Measurements from ENCODE around the gene KIAA0040. TPM values are rescaled to one million over a fixed set of nuclear protein-coding genes. Genes with fewer than 3 reads are reported as not detected.

The KIAA0040 gene
- total and polyA plus RNA-seq, 4 donors, result 5.6 to 25.8 (median 17.0) TPM

- Histone ChIP-seq H3K4me3 (ENCODE audit: low read length in 2 of 2) (no peak overlapping the region), H3K36me3 (ENCODE audit: control insufficient read depth in 1 of 2, insufficient read depth in 2 of 2, low read length in 1 of 2) (no peaks in the 10 kb centered on the region), H3K4me1 (ENCODE audit: control insufficient read depth in 1 of 2, insufficient read depth in 2 of 2, low read length in 2 of 2) (no peaks in the 10 kb centered on the region), H3K27me3 (ENCODE audit: control insufficient read depth in 1 of 2, insufficient read depth in 2 of 2, low read length in 1 of 2) (no peaks in the 10 kb centered on the region), H3K9me3 (ENCODE audit: control insufficient read depth, low read length) (no peaks in the 10 kb centered on the region), H3K27ac (ENCODE audit: low read depth in 1 of 2, low read length in 2 of 2) (no peak overlapping the region)
- ATAC-seq (ENCODE audit: low FRiP score) (no peak), DNase-seq (no peak)
- 90 to 96% methylated on average over 2 of the region's 2 CpGs for WGBS, 2 donors
- intact Hi-C loops (cut with DNase I), result loop anchor here (2.0 to 5.0 kb wide), 2 partner anchors 62 to 65 kb away; no protein-coding TSS in a partner anchor
Measured at GRCh38 chr1:175219774-175220173, 27.2 kb upstream of the KIAA0040 start.

GRCh38 chr1:175218786-175219434 lies 26.3 kb upstream of the KIAA0040 start:
- WGBS, 2 donors, result 77 to 82% methylated on average over 5 of the region's 5 CpGs
- Histone ChIP-seq H3K4me3 (ENCODE audit: low read length in 2 of 2) (no peak overlapping the region), H3K27me3 (ENCODE audit: control insufficient read depth in 1 of 2, insufficient read depth in 2 of 2, low read length in 1 of 2) (no peaks in the 10 kb centered on the region), H3K27ac (ENCODE audit: low read depth in 1 of 2, low read length in 2 of 2) (no peak overlapping the region), H3K4me1 (ENCODE audit: control insufficient read depth in 1 of 2, insufficient read depth in 2 of 2, low read length in 2 of 2) (no peaks in the 10 kb centered on the region), H3K36me3 (ENCODE audit: control insufficient read depth in 1 of 2, insufficient read depth in 2 of 2, low read length in 1 of 2) (no peaks in the 10 kb centered on the region), H3K9me3 (ENCODE audit: control insufficient read depth, low read length) (peaks cover 3% of the 10 kb centered on the region)
- ATAC-seq (ENCODE audit: low FRiP score) (no peak), DNase-seq (no peak)
- intact Hi-C loops (cut with DNase I), result no loop called here

- Histone ChIP-seq H3K36me3 (ENCODE audit: control insufficient read depth in 1 of 2, insufficient read depth in 2 of 2, low read length in 1 of 2) (no peaks in the 10 kb centered on the region), H3K4me1 (ENCODE audit: control insufficient read depth in 1 of 2, insufficient read depth in 2 of 2, low read length in 2 of 2) (no peaks in the 10 kb centered on the region), H3K4me3 (ENCODE audit: low read length in 2 of 2) (no peak overlapping the region), H3K27me3 (ENCODE audit: control insufficient read depth in 1 of 2, insufficient read depth in 2 of 2, low read length in 1 of 2) (no peaks in the 10 kb centered on the region), H3K27ac (ENCODE audit: low read depth in 1 of 2, low read length in 2 of 2) (no peak overlapping the region), H3K9me3 (ENCODE audit: control insufficient read depth, low read length) (peaks cover 3% of the 10 kb centered on the region)
- intact Hi-C loops (cut with DNase I), result no loop called here
- ATAC-seq (ENCODE audit: low FRiP score) (no peak), DNase-seq (no peak)
- 59 to 69% methylated on average over 10 of the region's 10 CpGs for WGBS, 2 donors
Measured at GRCh38 chr1:175217721-175218531, 25.4 kb upstream of the KIAA0040 start.

- WGBS, 2 donors, result 92 to 93% methylated on average over 2 of the region's 2 CpGs
- Histone ChIP-seq H3K27me3 (ENCODE audit: control insufficient read depth in 1 of 2, insufficient read depth in 2 of 2, low read length in 1 of 2) (no peaks in the 10 kb centered on the region), H3K36me3 (ENCODE audit: control insufficient read depth in 1 of 2, insufficient read depth in 2 of 2, low read length in 1 of 2) (no peaks in the 10 kb centered on the region), H3K4me1 (ENCODE audit: control insufficient read depth in 1 of 2, insufficient read depth in 2 of 2, low read length in 2 of 2) (no peaks in the 10 kb centered on the region), H3K9me3 (ENCODE audit: control insufficient read depth, low read length) (peaks cover 3% of the 10 kb centered on the region), H3K4me3 (ENCODE audit: low read length in 2 of 2) (no peak overlapping the region), H3K27ac (ENCODE audit: low read depth in 1 of 2, low read length in 2 of 2) (no peak overlapping the region)
- ATAC-seq (ENCODE audit: low FRiP score), result no peak
- intact Hi-C loops (cut with DNase I), result no loop called here
- no peak for DNase-seq
Measured at GRCh38 chr1:175216444-175216843, 23.9 kb upstream of the KIAA0040 start.

- Histone ChIP-seq H3K36me3 (ENCODE audit: control insufficient read depth in 1 of 2, insufficient read depth in 2 of 2, low read length in 1 of 2) (no peaks in the 10 kb centered on the region), H3K27me3 (ENCODE audit: control insufficient read depth in 1 of 2, insufficient read depth in 2 of 2, low read length in 1 of 2) (no peaks in the 10 kb centered on the region), H3K9me3 (ENCODE audit: control insufficient read depth, low read length) (peaks cover 3% of the 10 kb centered on the region), H3K27ac (ENCODE audit: low read depth in 1 of 2, low read length in 2 of 2) (no peak overlapping the region), H3K4me1 (ENCODE audit: control insufficient read depth in 1 of 2, insufficient read depth in 2 of 2, low read length in 2 of 2) (no peaks in the 10 kb centered on the region), H3K4me3 (ENCODE audit: low read length in 2 of 2) (no peak overlapping the region)
- 69 to 75% methylated on average over 1 of the region's 1 CpG for whole genome bisulfite sequencing, 2 donors
- no peak for DNase-seq
- intact Hi-C loops (cut with DNase I), result no loop called here
- ATAC-seq (ENCODE audit: low FRiP score), result no peak
Measured at GRCh38 chr1:175211656-175212055, 19.1 kb upstream of the KIAA0040 start.

GRCh38 chr1:175210744-175211143 lies 18.2 kb upstream of the KIAA0040 start:
- intact Hi-C loops (cut with DNase I), result no loop called here
- Histone ChIP-seq H3K4me3 (ENCODE audit: low read length in 2 of 2) (no peak overlapping the region), H3K9me3 (ENCODE audit: control insufficient read depth, low read length) (peaks cover 3% of the 10 kb centered on the region), H3K36me3 (ENCODE audit: control insufficient read depth in 1 of 2, insufficient read depth in 2 of 2, low read length in 1 of 2) (no peaks in the 10 kb centered on the region), H3K27ac (ENCODE audit: low read depth in 1 of 2, low read length in 2 of 2) (no peak overlapping the region), H3K4me1 (ENCODE audit: control insufficient read depth in 1 of 2, insufficient read depth in 2 of 2, low read length in 2 of 2) (no peaks in the 10 kb centered on the region), H3K27me3 (ENCODE audit: control insufficient read depth in 1 of 2, insufficient read depth in 2 of 2, low read length in 1 of 2) (no peaks in the 10 kb centered on the region)
- no peak for ATAC-seq (ENCODE audit: low FRiP score)
- 78 to 81% methylated on average over 4 of the region's 4 CpGs for WGBS, 2 donors
- DNase-seq, result no peak

GRCh38 chr1:175209493-175209921 lies 16.9 kb upstream of the KIAA0040 start:
- Histone ChIP-seq H3K9me3 (ENCODE audit: control insufficient read depth, low read length) (peaks cover under 1% of the 10 kb centered on the region), H3K27me3 (ENCODE audit: control insufficient read depth in 1 of 2, insufficient read depth in 2 of 2, low read length in 1 of 2) (no peaks in the 10 kb centered on the region), H3K4me1 (ENCODE audit: control insufficient read depth in 1 of 2, insufficient read depth in 2 of 2, low read length in 2 of 2) (no peaks in the 10 kb centered on the region), H3K36me3 (ENCODE audit: control insufficient read depth in 1 of 2, insufficient read depth in 2 of 2, low read length in 1 of 2) (no peaks in the 10 kb centered on the region), H3K27ac (ENCODE audit: low read depth in 1 of 2, low read length in 2 of 2) (no peak overlapping the region), H3K4me3 (ENCODE audit: low read length in 2 of 2) (no peak overlapping the region)
- DNase-seq, result no peak
- no peak for ATAC-seq (ENCODE audit: low FRiP score)
- WGBS, 2 donors, result 85 to 88% methylated on average over 1 of the region's 1 CpG
- intact Hi-C loops (cut with DNase I), result no loop called here

GRCh38 chr1:175208773-175209492 lies 16.4 kb upstream of the KIAA0040 start:
- 61 to 63% methylated on average over 6 of the region's 6 CpGs for WGBS, 2 donors
- no peak for ATAC-seq (ENCODE audit: low FRiP score)

More at GRCh38 chr1:175208773-175209492, 16.4 kb upstream of the KIAA0040 start:
- intact Hi-C loops (cut with DNase I), result no loop called here
- H3K36me3 ChIP-seq (ENCODE audit: control insufficient read depth in 1 of 2, insufficient read depth in 2 of 2, low read length in 1 of 2), result no peaks in the 10 kb centered on the region
- no peak overlapping the region for H3K4me3 ChIP-seq (ENCODE audit: low read length in 2 of 2)
- H3K9me3 ChIP-seq (ENCODE audit: control insufficient read depth, low read length), result no peaks in the 10 kb centered on the region
- H3K27me3 ChIP-seq (ENCODE audit: control insufficient read depth in 1 of 2, insufficient read depth in 2 of 2, low read length in 1 of 2), result no peaks in the 10 kb centered on the region
- DNase-seq, result no peak
- no peak overlapping the region for H3K27ac ChIP-seq (ENCODE audit: low read depth in 1 of 2, low read length in 2 of 2)
- H3K4me1 ChIP-seq (ENCODE audit: control insufficient read depth in 1 of 2, insufficient read depth in 2 of 2, low read length in 2 of 2), result no peaks in the 10 kb centered on the region

Data from aorta (tissue), 5 donors.